Measurements from ENCODE around the gene KCTD1.

KCTD1 gene

GRCh38 chr18:26493021-26493420 lies 55.3 kb downstream of the KCTD1 start:
- TF ChIP-seq TEAD4 (IDR thresholded peaks at IDR 0.05): no peak
- TF ChIP-seq ZBTB7A (IDR thresholded peaks at IDR 0.05; ENCODE audit: low read depth): no peak
- TF ChIP-seq FOXM1 (IDR thresholded peaks at IDR 0.05; ENCODE audit: borderline replicate concordance, low read depth): no peak

- TF ChIP-seq REST (IDR thresholded peaks at IDR 0.05; ENCODE audit: low read depth): no peak
Measured at GRCh38 chr18:26491194-26491816, 57.0 kb downstream of the KCTD1 start.

GRCh38 chr18:26489881-26490280 lies 58.5 kb downstream of the KCTD1 start:
- TF ChIP-seq TCF12 (IDR thresholded peaks at IDR 0.05; ENCODE audit: low read depth): no peak
- no peak for TF ChIP-seq EP300 (IDR thresholded peaks at IDR 0.05; ENCODE audit: borderline replicate concordance)
- no peak for TF ChIP-seq EGR1 (IDR thresholded peaks at IDR 0.05)
- no peak for TF ChIP-seq YY1 (IDR thresholded peaks at IDR 0.05; ENCODE audit: low read depth)
- no peak for TF ChIP-seq RAD21 (IDR thresholded peaks at IDR 0.05; ENCODE audit: low read depth)
- TF ChIP-seq TAF1 (IDR thresholded peaks at IDR 0.05; ENCODE audit: low read depth): no peak
- no peak for TF ChIP-seq USF1 (IDR thresholded peaks at IDR 0.05)
- TF ChIP-seq NFIC (IDR thresholded peaks at IDR 0.05): no peak
- no peak for TF ChIP-seq MAX (IDR thresholded peaks at IDR 0.05)
- TF ChIP-seq REST (IDR thresholded peaks at IDR 0.05; ENCODE audit: low read depth): no peak
- no peak for TF ChIP-seq TEAD4 (IDR thresholded peaks at IDR 0.05)
- TF ChIP-seq FOXM1 (IDR thresholded peaks at IDR 0.05; ENCODE audit: borderline replicate concordance, low read depth): no peak
- no peak for TF ChIP-seq CEBPB (IDR thresholded peaks at IDR 0.05)
- no peak for TF ChIP-seq CREB1 (IDR thresholded peaks at IDR 0.05; ENCODE audit: low read depth)
- TF ChIP-seq ZBTB7A (IDR thresholded peaks at IDR 0.05; ENCODE audit: low read depth): no peak

- no peak for TF ChIP-seq EGR1 (IDR thresholded peaks at IDR 0.05)
- no peak for TF ChIP-seq RAD21 (IDR thresholded peaks at IDR 0.05; ENCODE audit: low read depth)
- no peak for TF ChIP-seq USF1 (IDR thresholded peaks at IDR 0.05)
- no peak for TF ChIP-seq MAX (IDR thresholded peaks at IDR 0.05)
- TF ChIP-seq FOXM1 (IDR thresholded peaks at IDR 0.05; ENCODE audit: borderline replicate concordance, low read depth): no peak
- TF ChIP-seq TAF1 (IDR thresholded peaks at IDR 0.05; ENCODE audit: low read depth): no peak
- TF ChIP-seq ZBTB7A (IDR thresholded peaks at IDR 0.05; ENCODE audit: low read depth): no peak
- TF ChIP-seq TCF12 (IDR thresholded peaks at IDR 0.05; ENCODE audit: low read depth): no peak
- no peak for TF ChIP-seq REST (IDR thresholded peaks at IDR 0.05; ENCODE audit: low read depth)
- no peak for TF ChIP-seq TEAD4 (IDR thresholded peaks at IDR 0.05)
- TF ChIP-seq YY1 (IDR thresholded peaks at IDR 0.05; ENCODE audit: low read depth): no peak
- TF ChIP-seq CEBPB (IDR thresholded peaks at IDR 0.05): no peak
- no peak for TF ChIP-seq CREB1 (IDR thresholded peaks at IDR 0.05; ENCODE audit: low read depth)
- no peak for TF ChIP-seq EP300 (IDR thresholded peaks at IDR 0.05; ENCODE audit: borderline replicate concordance)
- no peak for TF ChIP-seq NFIC (IDR thresholded peaks at IDR 0.05)
Measured at GRCh38 chr18:26489191-26489590, 59.2 kb downstream of the KCTD1 start.
